ENCODE measurements around the gene SLC38A11. TPM values are rescaled to one million over a fixed set of nuclear protein-coding genes. Genes with fewer than 3 reads are reported as not detected.

The SLC38A11 gene
- polyA plus RNA-seq, 3 donors = 0.07 TPM; not detected in 2

- Histone ChIP-seq H3K4me2 (replicated peaks; ENCODE audit: extremely low read depth, low read length, poor library complexity, severe bottlenecking) (no peak overlapping the region), H3K9ac (ENCODE audit: insufficient read depth, low read length, poor library complexity, severe bottlenecking) (no peak overlapping the region), H3K4me3 (replicated peaks in 1 of 3; ENCODE audit: low read depth in 2 of 3, low read length in 3 of 3) (no peak overlapping the region), H2AFZ (ENCODE audit: insufficient read depth, low read depth, low read length, poor library complexity, severe bottlenecking) (no peak overlapping the region), H3K9me3 (replicated peaks in 1 of 2; ENCODE audit: control insufficient read depth in 1 of 2, insufficient read depth in 1 of 2, low read length in 2 of 2) (no peaks in the 10 kb centered on the region), H3K79me2 (ENCODE audit: insufficient read depth, low read length) (no peaks in the 10 kb centered on the region), H3K27ac (ENCODE audit: low read depth in 1 of 2, low read length in 2 of 2) (no peak overlapping the region), H3K36me3 (replicated peaks in 1 of 2; ENCODE audit: control insufficient read depth in 1 of 2, insufficient read depth in 2 of 2, low read length in 2 of 2) (no peaks in the 10 kb centered on the region), H3K4me1 (ENCODE audit: control insufficient read depth in 1 of 2, insufficient read depth in 2 of 2, low read length in 2 of 2) (peaks cover 0 to 14% of the 10 kb centered on the region in 2 donors), H4K20me1 (ENCODE audit: insufficient read depth, low read length) (no peaks in the 10 kb centered on the region), H3K27me3 (ENCODE audit: control insufficient read depth in 2 of 2, insufficient read depth in 2 of 2, low read length in 2 of 2) (no peaks in the 10 kb centered on the region)
- intact Hi-C loops (cut with micrococcal nuclease) = no loop called here
- H3K4me3 Mint-ChIP-seq = no peak overlapping the region
- H3K9me3 Mint-ChIP-seq = peaks cover 0 to 5% (median 2%) of the 10 kb centered on the region in 7 donors
- DNase-seq = peak in 1 of 3 donors; percentile 6
- H3K4me1 Mint-ChIP-seq = peaks cover 9% of the 10 kb centered on the region
- H3K27me3 Mint-ChIP-seq (ENCODE audit: low read depth in 3 of 3) = peaks cover 0 to 2% (median 0%) of the 10 kb centered on the region in 3 donors
- no peak for TF ChIP-seq CTCF (IDR thresholded peaks at IDR 0.05)
- no CpG with 5 or more reads among the region's 1 CpG for WGBS (ENCODE audit: insufficient coverage)
- H3K36me3 Mint-ChIP-seq = no peaks in the 10 kb centered on the region
- H3K27ac Mint-ChIP-seq = no peak overlapping the region
These were observed 18.9 kb upstream of the SLC38A11 start for GRCh38 chr2:164974221-164974620.

GRCh38 chr2:164972216-164972615 is 16.9 kb upstream of the SLC38A11 start:
- intact Hi-C loops (cut with micrococcal nuclease) = no loop called here
- H3K4me3 Mint-ChIP-seq = no peak overlapping the region

More at GRCh38 chr2:164972216-164972615, 16.9 kb upstream of the SLC38A11 start:
- H3K27ac ChIP-seq (ENCODE audit: low read depth in 1 of 2, low read length in 2 of 2) = no peak overlapping the region
- Mint-ChIP-seq H3K9me3 (peaks cover 3 to 9% (median 7%) of the 10 kb centered on the region in 7 donors), H3K27ac (no peak overlapping the region), H3K36me3 (no peaks in the 10 kb centered on the region), H3K27me3 (ENCODE audit: low read depth in 3 of 3) (peaks cover 0 to 3% (median 0%) of the 10 kb centered on the region in 3 donors), H3K4me1 (peaks cover 9% of the 10 kb centered on the region)
- H3K27me3 ChIP-seq (ENCODE audit: control insufficient read depth in 2 of 2, insufficient read depth in 2 of 2, low read length in 2 of 2) = no peaks in the 10 kb centered on the region
- TF ChIP-seq CTCF (IDR thresholded peaks at IDR 0.05) = no peak
- H3K79me2 ChIP-seq (ENCODE audit: insufficient read depth, low read length) = no peaks in the 10 kb centered on the region
- no peak overlapping the region for H2AFZ ChIP-seq (ENCODE audit: insufficient read depth, low read depth, low read length, poor library complexity, severe bottlenecking)
- H3K4me2 ChIP-seq (replicated peaks; ENCODE audit: extremely low read depth, low read length, poor library complexity, severe bottlenecking) = no peak overlapping the region
- no peak overlapping the region for H3K9ac ChIP-seq (ENCODE audit: insufficient read depth, low read length, poor library complexity, severe bottlenecking)
- H3K4me3 ChIP-seq (replicated peaks in 1 of 3; ENCODE audit: low read depth in 2 of 3, low read length in 3 of 3) = no peak overlapping the region
- H3K4me1 ChIP-seq (ENCODE audit: control insufficient read depth in 1 of 2, insufficient read depth in 2 of 2, low read length in 2 of 2) = peaks cover 0 to 14% of the 10 kb centered on the region in 2 donors
- H3K36me3 ChIP-seq (replicated peaks in 1 of 2; ENCODE audit: control insufficient read depth in 1 of 2, insufficient read depth in 2 of 2, low read length in 2 of 2) = no peaks in the 10 kb centered on the region
- H3K9me3 ChIP-seq (replicated peaks in 1 of 2; ENCODE audit: control insufficient read depth in 1 of 2, insufficient read depth in 1 of 2, low read length in 2 of 2) = peaks cover 0 to 4% of the 10 kb centered on the region in 2 donors
- DNase-seq = no peak
- WGBS (ENCODE audit: insufficient coverage) = 100% methylated on average over 1 of the region's 4 CpGs
- H4K20me1 ChIP-seq (ENCODE audit: insufficient read depth, low read length) = no peaks in the 10 kb centered on the region
